Psoas muscle (tissue), 8 donors: ENCODE data around the gene PPM1H. TPM values are rescaled to one million over a fixed set of nuclear protein-coding genes. Genes with fewer than 3 reads are reported as not detected.

ENCODE experiments used
- ATAC-seq, 4 donors: fragments of 200-7000 bp; cut with Tn5 transposase; one replicate each; pipeline ENCODE4 v1.9.1; 2020; ENCODE audit warnings: moderate library complexity in 3 of 4, mild to moderate bottlenecking in 2 of 4
- DNase-seq, 2 donors: peaks; one replicate each; pipeline ENCODE4 v3.0.0-alpha.2; 2020
- H3K27ac ChIP-seq: fragments of 200-600 bp; one replicate; pipeline ENCODE4 v1.8.0; 2022
- H3K27me3 ChIP-seq, 3 donors: fragments of 200-600 bp in 1 of 3; one replicate each; pipeline versions ENCODE4 v1.6.1 to v1.8.0; 2013 to 2022; ENCODE audit warnings: low read length in 2 of 3, mild to moderate bottlenecking in 2 of 3, moderate library complexity in 1 of 3; ENCODE audit not compliant: insufficient read depth in 3 of 3
- H3K36me3 ChIP-seq, 2 donors: fragments of 200-600 bp in 1 of 2; one replicate each; pipeline versions ENCODE4 v1.6.1 to v1.8.0; 2013 to 2022; ENCODE audit warnings: low read depth in 1 of 2, mild to moderate bottlenecking in 1 of 2, moderate library complexity in 1 of 2; ENCODE audit not compliant: insufficient read depth in 1 of 2
- H3K4me1 ChIP-seq: fragments of 200-600 bp; one replicate; pipeline ENCODE4 v1.8.0; 2022
- H3K4me3 ChIP-seq: fragments of 200-600 bp; one replicate; pipeline ENCODE4 v1.8.0; 2022; ENCODE audit warnings: mild to moderate bottlenecking
- H3K9me3 ChIP-seq: fragments of 200-600 bp; one replicate; pipeline ENCODE4 v1.8.0; 2022
- WGBS, 3 donors: extraction: QIAGEN DNeasy Blood & Tissue Kit; methylation state at CpG; one replicate each; pipeline versions ENCODE4 v1.1.6 to v1.1.7; 2013; 5-methylcytosine and 5-hydroxymethylcytosine counted together
- intact Hi-C, 2 donors: fragments of 100-400 bp; cut with DNase I; formaldehyde crosslinking; loops; one replicate each; pipeline versions ENCODE4 v1.11.0 to v1.14.2; 2022
- polyA plus RNA-seq, 3 donors: library from polyadenylated mRNA; stranded (reverse); fragments of 200-250 nt; gene quantifications; one replicate each; pipeline ENCODE4 v1.2.3, GENCODE V29; 2013
- total RNA-seq, 4 donors: library from RNA; stranded (reverse); fragmentation: NEBNext Ultra II Directional in 2 of 4; extraction: Animal tissue kit (Norgen Biotek cat#: 25700) in 2 of 4; gene quantifications; one replicate each; pipeline versions ENCODE4 v1.2.1 to v1.2.4, GENCODE V29; 2021 to 2023
- TF ChIP-seq, protein P1 (sequence below): fragments of 200-600 bp; IDR thresholded peaks from one replicate; pipeline ENCODE4 v1.8.0; 2022; ENCODE audit warnings: antibody characterized with exemption
- donor health status: healthy with polysubstance abuse.
- donor health status: DM: no; HTN: no; CAD: no; lungs with moderate emphysema.
- donor health status: Bipolar disorder and iron deficiency.
- donor health status: healthy.
- donor health status: DM: yes; HTN: yes; CAD: no.
- donor health status: DM: no; HTN: no; CAD: no.
- donor health status: DM: no; HTN: no; CAD: no.
- donor health status: DM: yes; HTN: yes; CAD: no.

The PPM1H gene
- total and polyA plus RNA-seq, 7 donors, result 0.65 to 4.3 (median 1.8) TPM

- no peak overlapping the region for H3K27ac ChIP-seq
- ATAC-seq (no peak), DNase-seq (no peak)
- TF ChIP-seq, protein P1, sequence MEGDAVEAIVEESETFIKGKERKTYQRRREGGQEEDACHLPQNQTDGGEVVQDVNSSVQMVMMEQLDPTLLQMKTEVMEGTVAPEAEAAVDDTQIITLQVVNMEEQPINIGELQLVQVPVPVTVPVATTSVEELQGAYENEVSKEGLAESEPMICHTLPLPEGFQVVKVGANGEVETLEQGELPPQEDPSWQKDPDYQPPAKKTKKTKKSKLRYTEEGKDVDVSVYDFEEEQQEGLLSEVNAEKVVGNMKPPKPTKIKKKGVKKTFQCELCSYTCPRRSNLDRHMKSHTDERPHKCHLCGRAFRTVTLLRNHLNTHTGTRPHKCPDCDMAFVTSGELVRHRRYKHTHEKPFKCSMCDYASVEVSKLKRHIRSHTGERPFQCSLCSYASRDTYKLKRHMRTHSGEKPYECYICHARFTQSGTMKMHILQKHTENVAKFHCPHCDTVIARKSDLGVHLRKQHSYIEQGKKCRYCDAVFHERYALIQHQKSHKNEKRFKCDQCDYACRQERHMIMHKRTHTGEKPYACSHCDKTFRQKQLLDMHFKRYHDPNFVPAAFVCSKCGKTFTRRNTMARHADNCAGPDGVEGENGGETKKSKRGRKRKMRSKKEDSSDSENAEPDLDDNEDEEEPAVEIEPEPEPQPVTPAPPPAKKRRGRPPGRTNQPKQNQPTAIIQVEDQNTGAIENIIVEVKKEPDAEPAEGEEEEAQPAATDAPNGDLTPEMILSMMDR, result no peak
- WGBS, 3 donors, result 77 to 81% (median 79%) methylated on average over 5 of the region's 5 CpGs
- H3K36me3 ChIP-seq, result no peaks in the 10 kb centered on the region
- no peaks in the 10 kb centered on the region for H3K27me3 ChIP-seq
- intact Hi-C loops, result no loop called here
- H3K9me3 ChIP-seq, result no peaks in the 10 kb centered on the region
- no peaks in the 10 kb centered on the region for H3K4me1 ChIP-seq
- no peak overlapping the region for H3K4me3 ChIP-seq
Observed at GRCh38 chr12:62716866-62717525, 218.0 kb downstream of the PPM1H start.

GRCh38 chr12:62716037-62716436 is 218.9 kb downstream of the PPM1H start:
- Histone ChIP-seq H3K4me1 (no peaks in the 10 kb centered on the region), H3K9me3 (no peaks in the 10 kb centered on the region), H3K27ac (no peak overlapping the region), H3K36me3 (no peaks in the 10 kb centered on the region), H3K4me3 (no peak overlapping the region), H3K27me3 (no peaks in the 10 kb centered on the region)
- TF ChIP-seq, protein P1, result no peak
- ATAC-seq (no peak), DNase-seq (no peak)
- WGBS, 3 donors, result 81 to 98% (median 97%) methylated on average over 3 of the region's 3 CpGs
- intact Hi-C loops, result no loop called here

DNA sequence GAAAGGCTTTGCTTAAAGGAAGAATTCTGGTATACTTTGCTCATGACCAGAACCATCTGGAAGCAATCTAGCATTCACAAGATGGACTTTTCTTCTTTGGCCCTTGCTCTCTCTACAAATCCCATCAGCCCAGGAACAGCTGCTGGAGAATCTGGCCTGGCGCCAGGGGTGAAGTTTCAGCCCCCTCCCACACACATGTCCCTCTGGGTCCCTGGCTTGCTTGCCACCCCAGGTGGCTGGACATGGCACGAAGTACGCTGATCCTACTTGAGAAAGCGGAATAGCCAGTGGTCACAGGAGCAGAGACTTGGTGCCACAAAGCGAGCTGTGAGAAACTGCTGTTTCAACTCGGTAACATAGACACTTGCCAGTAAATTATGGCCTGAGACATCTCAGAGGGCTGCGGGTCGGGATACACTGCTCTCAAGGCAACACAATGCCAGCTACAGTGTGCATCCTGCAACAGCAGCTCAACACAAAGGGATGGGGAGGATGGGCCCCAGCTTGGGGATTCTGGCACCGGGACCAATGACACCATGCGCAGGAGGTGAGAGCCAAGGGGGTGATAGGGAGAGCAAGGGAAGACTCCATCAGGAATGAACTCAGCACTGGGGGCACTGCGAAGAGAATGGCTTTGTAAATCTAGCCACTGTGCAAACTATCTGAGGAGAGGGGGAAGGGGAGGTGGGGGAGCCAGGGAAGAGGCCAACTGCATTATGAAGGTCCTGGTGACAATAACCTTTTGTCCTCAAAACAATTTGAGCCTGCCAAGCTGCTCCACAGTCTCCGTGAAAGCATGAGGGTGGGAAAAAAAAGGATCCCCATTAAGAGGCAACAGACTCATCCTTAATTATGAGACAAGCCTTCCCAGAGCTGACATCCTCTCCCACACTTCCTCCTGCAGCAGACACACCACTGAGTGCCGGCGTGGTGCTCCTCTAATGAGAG is 219.9 kb downstream of the PPM1H start:
- DNase-seq, result peak in 1 of 2 donors; percentile 66
- Histone ChIP-seq H3K27me3 (no peaks in the 10 kb centered on the region), H3K4me3 (no peak overlapping the region), H3K27ac (no peak overlapping the region), H3K9me3 (no peaks in the 10 kb centered on the region), H3K4me1 (no peaks in the 10 kb centered on the region), H3K36me3 (no peaks in the 10 kb centered on the region)
- 35 to 46% (median 41%) methylated on average over 14 of the region's 14 CpGs for WGBS, 3 donors
- TF ChIP-seq, protein P1, result no peak
- ATAC-seq, result peak in 2 of 4 donors; percentile 33 to 56
- intact Hi-C loops, result no loop called here

DNA sequence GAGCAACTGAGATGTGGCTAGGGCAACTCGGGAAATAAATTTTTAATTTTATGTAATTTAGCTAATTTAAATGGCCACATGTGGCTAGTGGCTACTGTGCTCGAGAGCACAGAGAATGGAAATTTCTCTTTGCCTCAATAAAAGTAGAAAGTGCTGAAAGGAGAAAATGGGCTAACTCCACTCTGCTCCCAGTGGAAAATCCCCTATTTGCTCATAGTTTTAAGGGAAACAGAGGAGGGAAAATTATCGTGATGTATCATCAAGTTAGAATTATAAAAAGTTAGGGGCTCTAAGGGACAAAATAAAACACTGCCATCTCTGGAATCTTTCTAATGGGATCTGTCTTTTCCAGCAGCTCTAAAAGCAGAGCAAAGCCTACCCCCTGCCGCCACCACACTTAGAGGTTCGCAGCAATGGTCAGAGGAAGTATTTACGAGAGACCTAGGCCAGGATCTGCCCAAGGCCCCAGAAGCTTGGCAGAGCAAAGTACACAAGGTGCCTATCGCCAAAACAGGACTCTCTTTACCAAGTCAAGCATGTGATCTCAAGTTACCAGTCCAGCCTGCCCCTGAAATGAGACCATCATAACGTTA is 220.7 kb downstream of the PPM1H start:
- TF ChIP-seq, protein P1, result no peak
- intact Hi-C loops, result no loop called here
- Histone ChIP-seq H3K27me3 (no peaks in the 10 kb centered on the region), H3K4me1 (no peaks in the 10 kb centered on the region), H3K9me3 (no peaks in the 10 kb centered on the region), H3K4me3 (no peak overlapping the region), H3K27ac (no peak overlapping the region), H3K36me3 (no peaks in the 10 kb centered on the region)
- WGBS, 3 donors, result 44 to 56% (median 49%) methylated on average over 8 of the region's 8 CpGs
- ATAC-seq, result no peak
- DNase-seq, result no peak
